HAP-1 (cell line): Measurements from ENCODE around the gene STPG1.

ENCODE experiments used
- DNase-seq, 2 experiments: peaks; one replicate each; pipeline ENCODE4 v3.0.0-alpha.2; 2016 to 2020; ENCODE audit warnings: low spot score in 2 of 2
- H3K27me3 ChIP-seq: fragments of 250-450 bp; sonication (Bioruptor Pico); 2 replicates; pipeline ENCODE4 v1.5.1; 2020; ENCODE audit warnings: low read depth, mild to moderate bottlenecking, moderate library complexity
- H3K36me3 ChIP-seq: fragments of 250-450 bp; sonication (Bioruptor Pico); replicated peaks from 2 replicates; pipeline ENCODE4 v1.5.1; 2020; ENCODE audit warnings: mild to moderate bottlenecking
- H3K4me1 ChIP-seq: fragments of 250-450 bp; sonication (Bioruptor Pico); 2 replicates; pipeline ENCODE4 v1.5.1; 2020; ENCODE audit warnings: mild to moderate bottlenecking
- H3K4me3 ChIP-seq: fragments of 250-450 bp; sonication (Bioruptor Pico); 2 replicates; pipeline ENCODE4 v1.5.1; 2020; ENCODE audit warnings: mild to moderate bottlenecking, moderate library complexity
- H3K9me3 ChIP-seq: fragments of 250-450 bp; sonication (Bioruptor Pico); 2 replicates; pipeline ENCODE4 v1.5.1; 2020; ENCODE audit warnings: mild to moderate bottlenecking, moderate library complexity
- in situ Hi-C: fragments of 300-500 bp; cut with MboI; formaldehyde crosslinking; loops from 3 replicates; pipeline ENCODE4 v1.14.3; 2020; ENCODE audit warnings: low sequenced_read_pairs, inconsistent platforms, mixed read lengths

Gene STPG1

GRCh38 chr1:24317081-24317480 lies 96.5 kb downstream of the STPG1 start:
- Histone ChIP-seq H3K36me3 (no peaks in the 10 kb centered on the region), H3K4me1 (peaks cover 14% of the 10 kb centered on the region), H3K4me3 (no peak overlapping the region), H3K27me3 (no peaks in the 10 kb centered on the region), H3K9me3 (no peaks in the 10 kb centered on the region)
- no peak for DNase-seq
- in situ Hi-C loops: no loop called here

GRCh38 chr1:24316645-24317044 lies 96.9 kb downstream of the STPG1 start:
- in situ Hi-C loops: no loop called here
- H3K4me3 ChIP-seq: no peak overlapping the region
- no peaks in the 10 kb centered on the region for H3K9me3 ChIP-seq
- H3K27me3 ChIP-seq: no peaks in the 10 kb centered on the region
- DNase-seq: no peak
- no peaks in the 10 kb centered on the region for H3K36me3 ChIP-seq
- H3K4me1 ChIP-seq: peaks cover 10% of the 10 kb centered on the region

- no peak overlapping the region for H3K4me3 ChIP-seq
- no peaks in the 10 kb centered on the region for H3K9me3 ChIP-seq
- peaks cover 3% of the 10 kb centered on the region; the same call in 1 of the 2 replicates for H3K4me1 ChIP-seq
- H3K36me3 ChIP-seq: no peaks in the 10 kb centered on the region
- in situ Hi-C loops: no loop called here
- DNase-seq: no peak
- no peaks in the 10 kb centered on the region for H3K27me3 ChIP-seq
These were observed 98.2 kb downstream of the STPG1 start for GRCh38 chr1:24315391-24315790.

GRCh38 chr1:24311741-24312140 lies 101.8 kb downstream of the STPG1 start:
- H3K4me3 ChIP-seq: no peak overlapping the region
- no peaks in the 10 kb centered on the region for H3K4me1 ChIP-seq
- no peak for DNase-seq
- H3K9me3 ChIP-seq: no peaks in the 10 kb centered on the region
- in situ Hi-C loops: no loop called here
- no peaks in the 10 kb centered on the region for H3K36me3 ChIP-seq
- no peaks in the 10 kb centered on the region for H3K27me3 ChIP-seq

GRCh38 chr1:24311234-24311633 lies 102.3 kb downstream of the STPG1 start:
- no peaks in the 10 kb centered on the region for H3K36me3 ChIP-seq
- in situ Hi-C loops: no loop called here
- H3K4me3 ChIP-seq: no peak overlapping the region
- no peaks in the 10 kb centered on the region for H3K9me3 ChIP-seq
- H3K4me1 ChIP-seq: no peaks in the 10 kb centered on the region
- no peak for DNase-seq
- no peaks in the 10 kb centered on the region for H3K27me3 ChIP-seq

GRCh38 chr1:24309762-24310485 lies 103.7 kb downstream of the STPG1 start:
- no peaks in the 10 kb centered on the region for H3K36me3 ChIP-seq
- H3K9me3 ChIP-seq: no peaks in the 10 kb centered on the region
- in situ Hi-C loops: no loop called here
- no peak overlapping the region for H3K4me3 ChIP-seq
- DNase-seq: no peak
- H3K27me3 ChIP-seq: no peaks in the 10 kb centered on the region
- H3K4me1 ChIP-seq: no peaks in the 10 kb centered on the region

GRCh38 chr1:24308365-24309015 lies 105.1 kb downstream of the STPG1 start:
- H3K36me3 ChIP-seq: no peaks in the 10 kb centered on the region
- no peaks in the 10 kb centered on the region for H3K9me3 ChIP-seq
- H3K4me1 ChIP-seq: no peaks in the 10 kb centered on the region
- in situ Hi-C loops: no loop called here
- no peak overlapping the region for H3K4me3 ChIP-seq
- DNase-seq: no peak
- H3K27me3 ChIP-seq: no peaks in the 10 kb centered on the region
